Measurements from ENCODE around the gene WDR70. TPM values are rescaled to one million over a fixed set of nuclear protein-coding genes. Genes with fewer than 3 reads are reported as not detected.
"Not testable (repeated sequence)": the region's sequence is repeated elsewhere in the genome, so short reads cannot be mapped to it uniquely, and the experiment has no call there.

WDR70 gene
- total and polyA plus RNA-seq, 4 donors, result 4.0 to 17.7 (median 14.5) TPM

DNA sequence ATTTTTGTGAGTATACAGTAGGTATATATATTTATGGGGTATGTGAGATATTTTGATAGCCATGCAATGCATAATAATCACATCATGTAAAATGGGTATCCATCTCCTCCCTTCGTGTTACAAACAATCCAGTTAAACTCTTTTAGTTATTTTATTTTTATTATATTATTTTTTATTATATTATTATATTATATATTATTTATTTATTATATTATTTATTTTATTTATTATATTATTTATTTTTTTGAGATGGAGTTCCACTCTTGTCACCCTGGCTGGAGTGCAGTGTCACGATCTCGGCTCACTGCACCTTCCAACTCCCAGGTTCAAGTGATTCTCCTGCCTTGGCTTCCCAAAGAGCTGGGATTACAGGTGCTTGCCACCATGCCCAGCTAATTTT lies 138.6 kb downstream of the WDR70 start:
- H3K9me3 ChIP-seq (ENCODE audit: control insufficient read depth in 4 of 4, low read length in 3 of 4), result no peaks in the 10 kb centered on the region
- no peak overlapping the region for H3K27ac ChIP-seq (ENCODE audit: low read depth in 1 of 2, low read length in 2 of 2)
- 99% methylated on average over 3 of the region's 3 CpGs for WGBS
- peaks cover 0 to 7% (median under 1%) of the 10 kb centered on the region in 4 donors for H3K36me3 ChIP-seq (ENCODE audit: control insufficient read depth in 4 of 4, insufficient read depth in 3 of 4, low read depth in 1 of 4, low read length in 3 of 4)
- no peak for DNase-seq (ENCODE audit: low spot score)
- H3K4me3 ChIP-seq (ENCODE audit: low read depth in 1 of 3, low read length in 3 of 3), result no peak overlapping the region
- H3K9ac ChIP-seq (ENCODE audit: low read depth in 1 of 2, low read length in 2 of 2), result no peak overlapping the region
- TF ChIP-seq FOXA1 (IDR thresholded peaks at IDR 0.05) (no peak), YY1 (IDR thresholded peaks at IDR 0.05) (no peak), JUND (IDR thresholded peaks at IDR 0.05) (no peak), MAX (IDR thresholded peaks at IDR 0.05) (no peak), CTCF (IDR thresholded peaks at IDR 0.05; ENCODE audit: low read depth, low read length, missing input control) (no peak), REST (IDR thresholded peaks at IDR 0.05) (no peak), TAF1 (conservative IDR thresholded peaks at IDR 0.05) (no peak), FOXA2 (IDR thresholded peaks at IDR 0.05) (no peak), RAD21 (IDR thresholded peaks at IDR 0.05) (no peak), NR2F2 (IDR thresholded peaks at IDR 0.05) (no peak), SP1 (IDR thresholded peaks at IDR 0.05) (no peak)
- TF ChIP-seq, protein P1, sequence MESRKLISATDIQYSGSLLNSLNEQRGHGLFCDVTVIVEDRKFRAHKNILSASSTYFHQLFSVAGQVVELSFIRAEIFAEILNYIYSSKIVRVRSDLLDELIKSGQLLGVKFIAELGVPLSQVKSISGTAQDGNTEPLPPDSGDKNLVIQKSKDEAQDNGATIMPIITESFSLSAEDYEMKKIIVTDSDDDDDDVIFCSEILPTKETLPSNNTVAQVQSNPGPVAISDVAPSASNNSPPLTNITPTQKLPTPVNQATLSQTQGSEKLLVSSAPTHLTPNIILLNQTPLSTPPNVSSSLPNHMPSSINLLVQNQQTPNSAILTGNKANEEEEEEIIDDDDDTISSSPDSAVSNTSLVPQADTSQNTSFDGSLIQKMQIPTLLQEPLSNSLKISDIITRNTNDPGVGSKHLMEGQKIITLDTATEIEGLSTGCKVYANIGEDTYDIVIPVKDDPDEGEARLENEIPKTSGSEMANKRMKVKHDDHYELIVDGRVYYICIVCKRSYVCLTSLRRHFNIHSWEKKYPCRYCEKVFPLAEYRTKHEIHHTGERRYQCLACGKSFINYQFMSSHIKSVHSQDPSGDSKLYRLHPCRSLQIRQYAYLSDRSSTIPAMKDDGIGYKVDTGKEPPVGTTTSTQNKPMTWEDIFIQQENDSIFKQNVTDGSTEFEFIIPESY (IDR thresholded peaks at IDR 0.05), result no peak
- no peaks in the 10 kb centered on the region for H3K27me3 ChIP-seq (ENCODE audit: control insufficient read depth in 4 of 4, insufficient read depth in 4 of 4, low read length in 3 of 4)
- H3K4me1 ChIP-seq (ENCODE audit: control insufficient read depth in 4 of 4, insufficient read depth in 4 of 4, low read length in 3 of 4), result peaks cover 0 to 6% (median 3%) of the 10 kb centered on the region in 4 donors

DNA sequence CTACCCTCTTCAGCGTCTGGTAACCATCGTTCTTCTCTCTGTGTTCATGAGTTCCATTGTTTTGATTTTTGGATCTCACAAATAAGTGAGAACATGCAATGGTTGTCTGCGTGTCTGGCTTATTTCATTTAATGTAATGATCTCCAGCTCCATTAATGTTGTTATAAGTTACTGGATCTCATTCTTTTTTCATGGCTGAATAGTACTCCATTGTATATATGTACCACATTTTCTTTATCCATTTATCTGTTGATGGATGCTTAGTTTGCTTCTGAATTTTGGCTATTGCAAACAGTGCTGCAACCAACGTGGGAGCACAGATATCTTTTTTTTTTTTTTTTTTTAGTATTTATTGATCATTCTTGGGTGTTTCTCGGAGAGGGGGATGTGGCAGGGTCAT lies 139.2 kb downstream of the WDR70 start:
- not testable (repeated sequence) for H3K9me3 ChIP-seq (ENCODE audit: control insufficient read depth in 4 of 4, low read length in 3 of 4); H3K4me1 ChIP-seq (ENCODE audit: control insufficient read depth in 4 of 4, insufficient read depth in 4 of 4, low read length in 3 of 4); H3K27me3 ChIP-seq (ENCODE audit: control insufficient read depth in 4 of 4, insufficient read depth in 4 of 4, low read length in 3 of 4); H3K27ac ChIP-seq (ENCODE audit: low read depth in 1 of 2, low read length in 2 of 2); H3K9ac ChIP-seq (ENCODE audit: low read depth in 1 of 2, low read length in 2 of 2); DNase-seq (ENCODE audit: low spot score); H3K36me3 ChIP-seq (ENCODE audit: control insufficient read depth in 4 of 4, insufficient read depth in 3 of 4, low read depth in 1 of 4, low read length in 3 of 4); H3K4me3 ChIP-seq (ENCODE audit: low read depth in 1 of 3, low read length in 3 of 3)
- 92% methylated on average over 4 of the region's 5 CpGs for WGBS

All from liver (tissue), 9 donors.